GM21381 (cell line): ENCODE measurements around the gene RUNX2.
"Not testable (repeated sequence)": the region's sequence is repeated elsewhere in the genome, so short reads cannot be mapped to it uniquely, and the experiment has no call there.

Experiments
- ATAC-seq: cut with Tn5 transposase; IDR thresholded peaks from one replicate; pipeline ENCODE4 v1.9.1; 2021; ENCODE audit warnings: mild to moderate bottlenecking, moderate library complexity; ENCODE audit not compliant: unreplicated experiment

Gene RUNX2

DNA sequence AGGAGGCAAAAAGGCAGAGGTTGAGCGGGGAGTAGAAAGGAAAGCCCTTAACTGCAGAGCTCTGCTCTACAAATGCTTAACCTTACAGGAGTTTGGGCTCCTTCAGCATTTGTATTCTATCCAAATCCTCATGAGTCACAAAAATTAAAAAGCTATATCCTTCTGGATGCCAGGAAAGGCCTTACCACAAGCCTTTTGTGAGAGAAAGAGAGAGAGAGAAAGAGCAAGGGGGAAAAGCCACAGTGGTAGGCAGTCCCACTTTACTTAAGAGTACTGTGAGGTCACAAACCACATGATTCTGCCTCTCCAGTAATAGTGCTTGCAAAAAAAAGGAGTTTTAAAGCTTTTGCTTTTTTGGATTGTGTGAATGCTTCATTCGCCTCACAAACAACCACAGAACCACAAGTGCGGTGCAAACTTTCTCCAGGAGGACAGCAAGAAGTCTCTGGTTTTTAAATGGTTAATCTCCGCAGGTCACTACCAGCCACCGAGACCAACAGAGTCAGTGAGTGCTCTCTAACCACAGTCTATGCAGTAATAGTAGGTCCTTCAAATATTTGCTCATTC is at the start of gene RUNX2:
RUNX2 (plus strand) TSS at position 375 of the 567 bp plus-strand sequence. CDS start 397 bp downstream, outside the sequence.
- ATAC-seq, result no peak

DNA sequence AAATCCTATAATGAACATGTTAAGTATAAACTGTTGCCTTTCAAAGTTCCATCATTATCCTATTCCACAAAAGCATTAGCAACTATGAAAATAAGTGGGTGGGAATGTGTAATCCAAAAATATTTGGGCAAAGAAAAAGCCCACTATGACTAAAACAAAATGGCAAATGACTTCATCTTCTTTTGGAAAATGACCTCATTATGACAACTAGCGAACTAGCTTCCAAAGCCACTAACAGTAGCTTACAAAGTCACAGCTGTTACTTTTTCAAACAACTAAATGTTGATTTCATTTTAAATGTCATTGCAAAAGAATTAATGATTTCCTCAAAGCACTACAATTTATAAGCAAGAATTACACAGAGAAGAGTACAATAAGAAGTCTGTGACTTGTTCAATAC is 49.8 kb upstream of the RUNX2 start:
- ATAC-seq, result no peak

DNA sequence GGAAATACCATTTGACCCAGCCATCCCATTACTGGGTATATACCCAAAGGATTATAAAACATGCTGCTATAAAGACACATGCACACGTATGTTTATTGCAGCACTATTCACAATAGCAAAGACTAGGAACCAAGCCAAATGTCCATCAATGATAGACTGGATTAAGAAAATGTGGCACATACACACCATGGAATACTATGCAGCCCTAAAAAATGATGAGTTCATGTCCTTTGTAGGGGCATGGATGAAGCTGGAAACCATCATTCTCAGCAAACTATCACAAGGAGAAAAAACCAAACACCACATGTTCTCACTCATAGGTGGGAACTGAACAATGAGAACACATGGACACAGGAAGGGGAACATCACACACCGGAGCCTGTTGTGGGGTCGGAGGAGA is 41.4 kb upstream of the RUNX2 start:
- not testable (repeated sequence) for ATAC-seq

DNA sequence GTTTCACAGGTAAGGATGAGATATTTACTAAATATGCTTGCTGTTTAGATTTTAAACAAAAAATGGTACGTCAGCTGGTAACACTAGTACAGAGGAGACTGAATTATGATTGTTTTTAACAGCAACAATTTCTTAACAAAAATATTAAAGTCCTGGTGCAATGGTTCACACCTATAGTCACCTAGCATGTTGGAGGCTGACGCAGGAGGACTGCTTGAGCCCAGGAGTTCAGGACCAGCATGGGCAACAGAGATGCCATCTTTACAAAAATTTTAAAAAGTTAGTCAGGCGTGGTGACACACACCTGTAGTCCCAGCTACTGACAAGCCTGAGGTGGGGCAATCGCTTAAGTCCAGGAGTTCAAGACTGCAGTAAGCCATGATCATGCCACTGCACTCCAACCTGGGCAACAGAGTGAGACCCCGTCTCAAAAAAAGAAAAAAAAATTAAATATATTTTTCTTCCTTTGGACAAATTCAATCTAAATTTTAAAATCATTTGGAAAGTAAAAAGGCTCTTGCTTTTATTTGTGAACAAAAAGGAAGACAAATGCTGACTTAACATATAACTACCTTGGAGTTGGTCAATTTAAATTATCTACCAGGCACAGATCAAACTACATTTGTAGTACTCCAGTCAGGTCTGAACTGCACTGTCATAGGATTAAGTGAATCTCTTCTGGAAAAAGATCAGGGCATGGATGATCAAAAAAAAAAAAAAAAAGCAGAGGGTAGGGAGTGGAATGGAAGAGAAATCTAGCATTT is 38.2 kb upstream of the RUNX2 start:
- no peak for ATAC-seq

DNA sequence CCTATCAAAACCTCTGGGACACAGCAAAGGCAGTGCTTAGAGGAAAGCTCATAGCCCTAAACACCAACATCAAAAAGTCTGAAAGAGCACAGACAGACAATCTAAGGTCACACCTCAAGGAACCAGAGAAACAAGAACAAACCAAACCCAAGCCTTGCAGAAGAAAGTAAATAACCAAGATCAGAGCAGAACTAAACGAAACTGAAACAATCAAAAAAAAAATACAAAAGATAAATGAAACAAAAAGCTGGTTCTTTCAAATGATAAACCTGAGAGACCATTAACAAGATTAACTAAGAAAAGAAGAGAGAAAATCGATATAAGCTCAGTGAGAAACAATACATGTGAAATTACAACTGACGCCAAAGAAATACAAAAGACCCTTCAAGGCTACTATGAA is 34.8 kb upstream of the RUNX2 start:
- ATAC-seq, result no peak

DNA sequence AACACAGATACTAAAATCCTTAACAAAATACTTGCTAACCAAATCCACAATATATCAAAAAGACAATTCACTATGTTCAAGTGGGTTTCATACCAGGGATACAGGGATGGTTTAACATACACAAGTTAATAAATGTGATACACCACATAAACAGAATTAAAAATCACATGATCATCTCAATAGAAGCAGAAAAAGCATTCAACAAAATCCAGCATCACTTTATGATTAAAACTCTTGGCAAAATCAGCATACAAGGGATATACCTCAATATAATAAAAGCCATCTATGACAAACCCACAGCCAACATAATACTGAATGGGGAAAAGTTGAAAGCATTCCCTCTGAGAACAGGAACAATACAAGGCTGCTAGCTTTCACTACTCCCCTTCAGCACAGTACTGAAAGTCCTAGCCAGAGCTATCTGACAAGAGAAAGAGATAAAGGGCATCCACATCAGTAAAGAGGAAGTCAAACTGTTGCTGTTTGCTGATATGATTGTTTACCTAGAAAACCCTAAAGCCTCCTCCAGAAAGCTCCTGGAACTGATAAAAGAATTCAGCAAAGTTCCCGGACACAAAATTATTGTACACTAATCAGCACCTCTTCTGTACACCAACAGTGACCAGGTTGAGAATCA is 33.9 kb upstream of the RUNX2 start:
- ATAC-seq, result not testable (repeated sequence)

DNA sequence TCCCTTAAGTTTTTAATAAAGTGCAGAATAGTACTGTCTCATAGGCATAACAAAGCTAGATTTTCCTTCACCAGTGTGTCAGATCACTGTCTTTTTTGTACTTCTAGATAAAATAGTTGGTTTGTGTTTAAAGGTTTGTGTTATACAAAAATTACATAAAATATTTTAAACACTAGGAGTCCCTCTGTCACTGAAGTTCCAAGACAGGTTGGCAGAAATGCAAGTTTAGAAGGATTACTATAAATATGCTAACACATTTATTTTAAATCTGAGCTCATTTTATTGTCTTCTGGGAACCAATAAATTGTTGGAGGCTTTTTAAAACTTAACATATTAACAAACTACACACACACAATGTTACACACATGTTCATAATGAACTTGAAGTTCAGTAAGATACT is 30.8 kb upstream of the RUNX2 start:
- ATAC-seq, result no peak

DNA sequence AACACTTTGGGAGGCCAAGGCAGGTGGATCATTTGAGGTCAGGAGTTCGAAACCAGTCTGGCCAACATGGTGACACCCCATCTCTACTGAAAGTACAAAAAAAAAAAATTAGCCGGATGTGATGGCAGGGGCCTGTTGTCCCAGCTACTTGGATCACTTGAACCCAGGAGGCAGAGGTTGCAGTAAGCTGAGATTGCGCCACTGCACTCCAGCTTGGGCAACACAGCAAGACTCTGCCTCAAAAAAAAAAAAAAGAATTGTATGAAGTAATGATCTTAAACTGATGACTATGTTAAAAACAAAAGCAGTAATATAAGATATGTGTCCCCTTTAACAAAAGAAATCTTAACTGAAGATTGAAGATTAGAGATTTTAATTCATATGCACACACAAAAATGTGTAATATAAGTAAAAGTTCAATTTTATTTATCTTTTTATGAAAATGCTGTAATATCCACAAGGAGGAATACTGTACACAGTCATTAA is 29.0 kb upstream of the RUNX2 start:
- no peak for ATAC-seq

DNA sequence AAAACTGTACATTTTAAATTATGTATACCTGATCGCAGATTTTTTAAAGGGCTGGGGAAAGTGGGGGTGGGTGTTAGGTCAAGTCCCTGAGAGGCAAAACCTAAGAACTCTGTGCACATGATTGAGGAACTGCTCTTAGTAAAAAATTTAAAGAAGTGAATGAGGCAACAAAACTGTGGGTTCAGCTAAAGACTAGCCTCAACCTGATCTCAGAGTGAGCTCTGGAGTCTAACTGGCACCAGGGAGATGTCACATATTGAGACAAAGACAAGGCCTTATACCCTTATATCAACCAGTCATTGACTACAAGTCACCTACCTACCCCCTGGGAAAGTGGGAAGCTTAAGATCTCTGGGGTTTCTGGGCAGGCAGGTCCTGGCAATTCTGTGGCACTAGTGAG is 27.4 kb upstream of the RUNX2 start:
- ATAC-seq, result no peak

DNA sequence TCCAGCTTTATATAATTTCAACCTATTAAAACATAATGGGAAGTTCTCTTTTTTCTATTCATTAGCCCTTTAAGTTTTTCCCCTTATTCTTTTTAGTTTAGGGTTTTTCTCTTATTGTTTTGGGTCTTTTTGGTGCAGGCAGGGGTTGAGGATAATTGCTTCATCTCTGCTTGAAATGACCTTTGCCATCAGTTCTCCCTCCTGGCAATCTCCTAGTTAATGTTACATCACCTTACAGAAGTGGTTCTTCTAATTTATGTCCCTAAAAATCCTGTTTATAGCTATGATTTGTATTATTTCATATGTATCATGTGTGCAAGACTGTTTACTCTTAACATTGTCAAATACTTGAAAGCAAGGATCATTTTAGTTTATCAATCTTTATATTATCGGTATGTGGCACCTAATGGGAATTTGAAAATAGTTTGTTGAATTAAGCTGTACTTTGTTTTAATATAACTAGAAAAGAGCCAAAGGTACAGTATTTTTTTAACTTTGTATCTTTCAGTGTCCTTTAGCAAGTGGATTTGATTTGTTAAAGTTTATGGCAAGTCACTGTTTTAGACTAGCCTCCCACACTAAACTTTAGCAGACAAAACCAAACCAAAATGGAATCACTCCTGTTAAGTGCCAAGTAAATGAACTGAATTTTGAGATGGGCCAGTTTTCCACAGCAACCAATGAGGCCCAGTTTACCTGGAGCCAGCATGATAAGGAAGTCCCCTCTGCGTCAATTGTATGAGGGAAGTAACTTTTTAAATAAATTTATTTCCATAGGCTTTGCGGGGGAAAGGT is 26.6 kb upstream of the RUNX2 start:
- no peak for ATAC-seq

DNA sequence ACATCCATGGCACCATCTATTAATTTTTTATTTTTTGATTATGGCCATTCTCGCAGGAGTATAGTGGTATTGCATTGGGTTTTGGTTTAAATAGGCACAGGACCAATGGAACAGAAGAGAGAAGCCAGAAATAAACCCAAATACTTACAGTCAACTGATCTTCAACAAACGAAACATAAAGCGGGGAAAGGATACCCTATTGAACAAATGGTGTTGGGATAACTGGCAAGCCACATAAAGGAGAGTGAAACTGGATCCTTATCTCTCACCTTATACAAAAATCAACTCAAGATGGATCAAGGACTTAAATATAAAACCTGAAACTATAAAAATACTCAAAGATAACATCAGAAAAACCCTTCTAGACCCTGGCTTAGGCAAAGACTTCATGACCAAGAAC is 25.3 kb upstream of the RUNX2 start:
- no peak for ATAC-seq

DNA sequence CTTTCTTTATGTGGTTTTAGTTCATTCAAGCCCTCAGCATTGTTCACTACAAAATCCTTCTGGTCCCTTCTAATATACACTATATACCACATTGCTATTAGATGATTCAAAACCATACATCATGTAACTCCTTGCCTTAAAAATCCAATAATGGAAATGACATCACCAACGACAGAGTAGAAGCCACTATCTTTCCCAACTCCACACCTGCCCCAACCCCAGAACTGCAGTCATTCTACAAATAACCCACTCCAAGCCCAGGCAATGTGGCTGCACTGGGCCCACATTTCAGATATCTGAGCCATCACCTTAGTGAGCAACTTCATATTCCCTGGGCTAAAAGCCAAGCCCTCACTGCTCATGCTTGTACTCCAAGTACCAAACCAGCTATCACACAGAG is 22.6 kb upstream of the RUNX2 start:
- ATAC-seq, result no peak

DNA sequence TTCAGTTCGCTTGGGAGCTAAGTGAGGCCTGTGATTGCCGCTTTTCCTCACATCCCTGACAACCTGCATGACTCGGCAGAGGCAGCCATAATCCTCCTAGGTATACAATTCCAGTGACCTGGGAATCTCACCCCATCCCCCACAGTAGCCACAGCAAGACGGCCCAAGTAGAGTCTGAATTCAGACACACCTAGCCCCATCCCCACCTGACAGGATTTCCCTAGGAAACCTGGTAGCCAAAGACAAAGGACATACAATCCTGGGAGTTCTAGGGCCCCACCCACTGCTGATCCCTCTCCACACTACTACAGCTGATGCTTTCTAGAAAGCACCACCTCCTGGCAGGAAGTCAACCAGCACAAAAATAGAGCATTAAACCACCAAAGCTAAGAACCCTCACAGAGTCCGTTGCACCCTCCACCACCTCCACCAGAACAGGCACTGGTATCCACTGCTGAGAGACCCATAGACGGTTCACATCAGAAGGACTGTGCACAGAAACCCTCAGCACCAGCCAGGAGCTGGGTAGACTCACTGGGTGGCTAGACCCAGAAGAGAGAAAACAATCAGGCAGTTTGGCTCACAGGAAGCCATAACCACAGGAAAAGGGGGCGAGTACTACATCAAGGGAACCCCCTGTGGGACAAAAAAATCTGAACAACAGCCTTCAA is 17.9 kb upstream of the RUNX2 start:
- no peak for ATAC-seq

DNA sequence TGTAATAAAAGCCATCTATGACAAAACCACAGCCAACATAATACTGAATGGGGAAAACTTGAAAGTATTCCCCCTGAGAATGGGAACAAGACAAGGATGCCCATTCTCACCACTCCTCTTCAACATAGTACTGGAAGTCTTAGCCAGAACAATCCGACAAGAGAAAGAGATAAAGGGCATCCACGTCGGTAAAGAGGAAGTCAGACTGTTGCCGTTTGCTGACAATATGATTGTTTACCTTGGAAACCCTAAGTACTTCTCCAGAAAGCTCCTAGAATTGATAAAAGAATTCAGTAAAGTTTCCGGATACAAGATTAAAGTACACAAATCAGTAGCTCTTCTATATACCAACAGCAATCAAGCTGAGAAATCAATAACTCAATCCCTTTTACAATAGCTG is 14.0 kb upstream of the RUNX2 start:
- no peak for ATAC-seq

DNA sequence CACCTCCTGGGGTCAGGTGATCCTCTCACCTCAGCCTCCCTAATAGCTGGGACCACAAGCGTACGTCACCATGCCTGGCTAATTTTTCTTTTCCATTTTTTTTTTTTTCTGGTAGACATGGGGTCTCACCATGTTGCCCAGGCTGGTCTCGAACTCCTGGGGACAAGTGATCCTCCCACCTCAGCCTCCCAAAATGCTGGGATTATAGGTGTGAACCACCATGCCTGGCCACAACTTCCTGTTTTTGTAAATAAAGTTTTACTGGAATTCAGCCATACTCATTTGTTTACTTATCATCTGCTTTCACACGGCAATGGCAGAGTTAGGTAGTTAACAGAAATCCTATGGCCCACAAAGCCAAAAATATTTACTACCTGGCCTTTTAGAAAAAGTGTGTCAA is 7.8 kb upstream of the RUNX2 start:
- no peak for ATAC-seq

DNA sequence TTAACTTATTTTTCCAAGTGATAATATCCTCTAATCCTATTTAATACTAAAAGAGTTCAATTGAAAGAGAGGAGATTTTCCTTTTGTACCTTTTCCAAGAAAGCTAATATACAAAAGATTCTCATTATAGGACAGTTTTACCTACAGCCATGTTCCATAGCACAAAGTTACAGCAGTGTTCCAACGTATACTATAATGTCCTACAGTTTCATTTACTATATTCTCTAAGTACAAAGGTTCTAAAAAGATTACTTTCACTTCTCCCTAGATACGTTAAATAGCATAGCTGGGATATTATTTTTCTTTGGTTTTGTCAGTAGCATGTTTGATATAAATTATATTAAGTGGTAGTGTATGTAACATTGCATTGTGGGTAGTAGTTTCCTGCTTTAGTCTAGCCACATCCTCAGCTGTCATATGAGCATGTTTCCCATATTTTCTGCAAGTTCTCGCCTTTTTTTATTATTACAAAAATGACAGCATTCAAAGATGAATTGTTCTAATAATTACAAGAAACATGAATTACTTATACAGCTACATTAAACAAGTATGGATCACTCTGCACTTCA is 4.4 kb upstream of the RUNX2 start:
- no peak for ATAC-seq

DNA sequence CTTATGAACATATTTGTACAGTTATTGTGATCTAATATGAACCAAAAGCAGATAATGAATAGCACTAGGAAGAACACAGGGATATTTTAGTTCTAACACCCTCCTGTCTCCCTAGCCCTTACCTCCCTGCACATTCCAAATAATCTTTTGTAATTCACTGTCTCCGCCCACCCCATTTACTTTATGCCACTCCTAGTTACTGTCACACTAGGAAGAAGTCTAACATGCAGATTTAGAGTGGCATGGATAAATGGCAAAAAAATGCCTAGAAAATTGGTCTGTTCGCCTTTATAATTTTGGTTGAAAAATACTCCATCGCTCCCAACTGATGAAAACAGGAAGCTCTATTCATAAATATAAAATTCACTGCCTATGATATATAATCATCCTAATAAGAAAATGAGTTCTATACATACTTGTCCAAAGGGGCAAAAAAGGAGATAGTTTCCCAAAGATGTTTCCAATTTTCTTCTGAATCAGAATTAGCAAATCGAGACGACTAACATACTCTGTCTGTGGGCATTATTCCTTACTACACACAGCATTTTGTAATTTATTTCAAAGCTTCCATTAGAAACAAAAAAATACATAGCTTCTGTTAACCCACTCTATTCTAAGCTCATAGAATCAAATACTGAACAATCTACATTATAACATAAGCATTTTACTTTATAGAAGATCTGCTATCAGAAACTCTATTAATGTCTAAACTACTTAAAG is 1.3 kb upstream of the RUNX2 start:
- no peak for ATAC-seq

DNA sequence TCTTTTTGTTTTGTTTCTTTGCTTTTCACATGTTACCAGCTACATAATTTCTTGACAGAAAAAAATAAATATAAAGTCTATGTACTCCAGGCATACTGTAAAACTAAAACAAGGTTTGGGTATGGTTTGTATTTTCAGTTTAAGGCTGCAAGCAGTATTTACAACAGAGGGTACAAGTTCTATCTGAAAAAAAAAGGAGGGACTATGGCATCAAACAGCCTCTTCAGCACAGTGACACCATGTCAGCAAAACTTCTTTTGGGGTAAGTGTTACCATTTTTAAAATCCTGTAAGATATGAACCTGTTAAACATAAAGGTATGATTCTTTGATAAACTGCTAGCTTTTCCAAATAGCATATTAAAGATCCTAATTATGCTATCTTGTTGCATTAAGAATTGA is 393 bp downstream of the RUNX2 start:
- ATAC-seq, result no peak

DNA sequence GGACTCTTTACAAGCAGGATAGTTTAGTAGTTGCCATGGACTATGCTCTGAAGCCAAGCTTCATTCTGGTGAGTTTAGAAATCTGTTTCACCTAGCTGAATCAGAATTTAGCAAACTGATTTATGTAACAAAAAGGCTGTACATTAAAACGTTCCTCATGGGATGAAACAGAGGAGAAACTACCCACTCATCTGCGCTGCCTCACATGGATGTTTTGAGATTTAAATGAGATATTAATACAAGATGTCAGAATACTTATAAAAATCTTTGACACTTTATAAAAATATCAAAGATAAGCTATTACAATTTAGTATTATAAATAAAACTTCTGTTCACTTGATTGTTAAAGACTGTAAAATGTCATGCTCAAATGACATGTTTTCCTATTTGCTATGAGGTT is 16.8 kb downstream of the RUNX2 start:
- no peak for ATAC-seq

DNA sequence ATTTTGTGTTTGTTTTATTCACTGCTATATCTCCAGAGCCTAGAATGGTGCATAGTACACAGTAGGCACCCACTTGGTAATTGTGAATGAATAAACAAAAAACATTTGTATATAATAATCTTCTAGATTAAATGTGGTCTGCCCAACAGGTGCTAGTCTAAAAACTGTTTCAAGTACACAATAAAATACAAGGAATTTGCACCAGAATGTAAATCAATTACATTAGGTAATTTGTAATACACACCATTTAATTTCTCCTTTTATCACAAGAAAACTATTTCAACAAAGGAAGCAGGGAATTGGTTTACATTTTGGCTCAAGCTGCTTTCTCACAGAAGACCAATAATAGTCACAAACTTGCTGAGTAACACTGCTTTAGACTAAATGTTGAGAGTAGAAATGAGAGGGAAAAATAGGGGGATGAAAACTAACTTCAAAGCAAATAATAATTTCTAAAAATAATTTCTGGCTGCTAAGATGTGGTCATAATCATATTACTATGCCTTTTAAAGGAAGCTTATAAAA is 22.1 kb downstream of the RUNX2 start:
- ATAC-seq, result no peak
